K562 (cell line): ENCODE results near the gene CEP95. TPM values are rescaled to one million over a fixed set of nuclear protein-coding genes. Genes with fewer than 3 reads are reported as not detected.

Experiments used
- CXXC5 ChIP-seq: fragments of 250-450 bp; sonication (Bioruptor Pico); IDR thresholded peaks from 2 replicates; pipeline ENCODE4 v1.8.0; 2022; ENCODE audit warnings: inconsistent platforms, mild to moderate bottlenecking, moderate library complexity
- DPF2 ChIP-seq: fragments of 450-650 bp; IDR thresholded peaks from 2 replicates; pipeline ENCODE4 v1.6.1; 2016
- GTF2B ChIP-seq: IDR thresholded peaks from 2 replicates; pipeline ENCODE4 v1.6.1; 2011; ENCODE audit not compliant: insufficient read length; ENCODE audit errors: extremely low read depth
- HDAC6 ChIP-seq: IDR thresholded peaks from 2 replicates; pipeline ENCODE4 v1.6.1; 2012; ENCODE audit warnings: low read depth, mild to moderate bottlenecking, control low read depth, inconsistent platforms, low read length, moderate library complexity
- JUNB ChIP-seq: fragments of 450-650 bp; formaldehyde crosslinking; conservative IDR thresholded peaks from 2 replicates; pipeline ENCODE4 v1.4.0; 2020; ENCODE audit warnings: mild to moderate bottlenecking
- KDM4B ChIP-seq, 2 experiments: fragments of 450-650 bp in 1 of 2; sonication (generic) in 1 of 2; IDR thresholded peaks; 2 replicates each; pipeline ENCODE4 v1.6.1; 2016 to 2017; ENCODE audit warnings: borderline replicate concordance in 2 of 2, antibody characterized with exemption in 1 of 2, low read depth in 1 of 2, mild to moderate bottlenecking in 1 of 2
- MEIS2 ChIP-seq: fragments of 450-650 bp; IDR thresholded peaks from 2 replicates; pipeline ENCODE4 v1.6.1; 2014; ENCODE audit warnings: mild to moderate bottlenecking; ENCODE audit not compliant: partially characterized antibody
- MTA1 ChIP-seq: fragments of 450-650 bp; IDR thresholded peaks from 2 replicates; pipeline ENCODE4 v1.6.1; 2017; ENCODE audit warnings: borderline replicate concordance
- NEUROD1 ChIP-seq: fragments of 150-350 bp; IDR thresholded peaks from 2 replicates; pipeline ENCODE4 v1.6.1; 2014; ENCODE audit warnings: borderline replicate concordance, low read length, low read depth; ENCODE audit not compliant: partially characterized antibody
- PCBP1 ChIP-seq: fragments of 200-400 bp; formaldehyde crosslinking; IDR thresholded peaks from 2 replicates; pipeline ENCODE4 v1.6.1; 2018; ENCODE audit warnings: mild to moderate bottlenecking, low read depth, low read length; ENCODE audit not compliant: poor library complexity, severe bottlenecking
- PRDM10 ChIP-seq: fragments of 450-650 bp; IDR thresholded peaks from 2 replicates; pipeline ENCODE4 v1.6.1; 2018; ENCODE audit not compliant: partially characterized antibody
- RNF2 ChIP-seq: sonication (generic); IDR thresholded peaks from 2 replicates; pipeline ENCODE4 v1.6.1; 2016
- TEAD4 ChIP-seq, 2 experiments: sonication (generic) in 1 of 2; formaldehyde crosslinking in 1 of 2; IDR thresholded peaks; 2 replicates each; pipeline versions ENCODE4 v1.6.1 to v1.8.0; 2012 to 2022; ENCODE audit warnings: borderline replicate concordance in 1 of 2, inconsistent platforms in 1 of 2, low read length in 1 of 2, mild to moderate bottlenecking in 1 of 2, missing genetic modification reagents in 1 of 2
- THRA ChIP-seq: fragments of 450-650 bp; IDR thresholded peaks from 2 replicates; pipeline ENCODE4 v1.6.1; 2017; ENCODE audit warnings: mild to moderate bottlenecking, moderate library complexity
- TOE1 ChIP-seq, 2 experiments: fragments of 450-650 bp in 1 of 2; sonication (generic) in 1 of 2; formaldehyde crosslinking in 1 of 2; IDR thresholded peaks; 2 replicates each; pipeline versions ENCODE4 v1.7.1 to v1.8.0; 2016 to 2022; ENCODE audit warnings: borderline replicate concordance in 2 of 2, mild to moderate bottlenecking in 2 of 2, antibody characterized with exemption in 1 of 2, inconsistent platforms in 1 of 2, low read depth in 1 of 2, missing genetic modification reagents in 1 of 2, moderate library complexity in 1 of 2
- ZNF583 ChIP-seq: fragments of 250-450 bp; sonication (Bioruptor Pico); IDR thresholded peaks from 2 replicates; pipeline ENCODE4 v1.4.0; 2020
- ZNF609 ChIP-seq: sonication (generic); formaldehyde crosslinking; IDR thresholded peaks from 2 replicates; pipeline ENCODE4 v1.8.1; 2023; ENCODE audit warnings: missing genetic modification reagents, mild to moderate bottlenecking, borderline replicate concordance
- polyA plus RNA-seq, 8 experiments: library from polyadenylated mRNA; depleted of rRNA in 4 of 8; stranded (reverse) in 5 of 8; unstranded in 3 of 8; fragments of >200 nt; fragmentation: Nextera tagmentation in 2 of 8; fragmentation: Illumina TruSeq in 1 of 8; extraction: Ambion mirVana in 2 of 8; extraction: Trizol in 1 of 8; gene quantifications; 2 replicates each; pipeline versions ENCODE4 v1.2.1 to v1.2.3, GENCODE V29; 2011 to 2014; ENCODE audit warnings: inconsistent platforms in 1 of 8, missing spikeins in 1 of 8
- total RNA-seq, 7 experiments: library from RNA; depleted of rRNA in 6 of 7; stranded (reverse); fragments of >200 nt in 6 of 7; fragmentation: Illumina TruSeq in 2 of 7; extraction: Trizol in 2 of 7; gene quantifications; 2 replicates each; pipeline versions ENCODE4 v1.2.1 to v1.2.3, GENCODE V29; 2011 to 2021; ENCODE audit warnings: low replicate concordance in 1 of 7

CEP95 gene
- total and polyA plus RNA-seq, 9 of the 15 experiments (the other 6 are each of a cell fraction or from before 2014, with no cell fraction given) = 26.7 to 80.7 (median 56.9) TPM

GRCh38 chr17:64533784-64534183 lies 27.0 kb downstream of the CEP95 start (continued):
- TF ChIP-seq PRDM10 = peak; percentile 79
- peak; percentile 83; the same call in 1 of the 2 replicates for TF ChIP-seq TEAD4 (IDR thresholded peaks at IDR 0.05; ENCODE audit: low read length)
- no peak for TF ChIP-seq TEAD4 (CRISPR knock-in tag; IDR thresholded peaks at IDR 0.05; ENCODE audit: borderline replicate concordance)
- TF ChIP-seq DPF2 = peak; percentile 76
- no peak for TF ChIP-seq GTF2B
- no peak for TF ChIP-seq RNF2
- TF ChIP-seq ZNF583 = no peak
- no peak for TF ChIP-seq JUNB (CRISPR knock-in tag)
- TF ChIP-seq MEIS2 = no peak
- no peak for TF ChIP-seq PCBP1
- TF ChIP-seq NEUROD1 = no peak
- no peak for TF ChIP-seq HDAC6
- TF ChIP-seq KDM4B (IDR thresholded peaks at IDR 0.05; ENCODE audit: borderline replicate concordance in 2 of 2, low read depth in 1 of 2) = no peak
- TF ChIP-seq MTA1 = no peak
- TF ChIP-seq CXXC5 (CRISPR knock-in tag) = peak; percentile 57; the same call in 1 of the 2 replicates
- TF ChIP-seq THRA = no peak
- no peak for TF ChIP-seq TOE1 (IDR thresholded peaks at IDR 0.05; ENCODE audit: borderline replicate concordance)
- TF ChIP-seq TOE1 (CRISPR knock-in tag; IDR thresholded peaks at IDR 0.05; ENCODE audit: borderline replicate concordance, low read depth) = no peak
- TF ChIP-seq ZNF609 (CRISPR knock-in tag) = no peak
